Measurements from ENCODE around the gene ACAP2.

Gene ACAP2

GRCh38 chr3:195348426-195349115 lies 94.2 kb downstream of the ACAP2 start:
- no peak overlapping the region for H3K4me3 ChIP-seq (ENCODE audit: low read depth, low read length)
- no peak for TF ChIP-seq CTCF (IDR thresholded peaks at IDR 0.05; ENCODE audit: low read depth, low read length)
- DNase-seq (ENCODE audit: low read depth, low spot score), result no peak
- in situ Hi-C loops (cut with HindIII; ENCODE audit: low sequenced_read_pairs), result no loop called here

GRCh38 chr3:195337747-195338146 lies 105.1 kb downstream of the ACAP2 start:
- no peak for TF ChIP-seq CTCF (IDR thresholded peaks at IDR 0.05; ENCODE audit: low read depth, low read length)
- H3K4me3 ChIP-seq (ENCODE audit: low read depth, low read length), result no peak overlapping the region
- in situ Hi-C loops (cut with HindIII; ENCODE audit: low sequenced_read_pairs), result no loop called here
- no peak for DNase-seq (ENCODE audit: low read depth, low spot score)

- in situ Hi-C loops (cut with HindIII; ENCODE audit: low sequenced_read_pairs), result no loop called here
These were observed 107.9 kb downstream of the ACAP2 start for GRCh38 chr3:195334967-195335366.

DNA sequence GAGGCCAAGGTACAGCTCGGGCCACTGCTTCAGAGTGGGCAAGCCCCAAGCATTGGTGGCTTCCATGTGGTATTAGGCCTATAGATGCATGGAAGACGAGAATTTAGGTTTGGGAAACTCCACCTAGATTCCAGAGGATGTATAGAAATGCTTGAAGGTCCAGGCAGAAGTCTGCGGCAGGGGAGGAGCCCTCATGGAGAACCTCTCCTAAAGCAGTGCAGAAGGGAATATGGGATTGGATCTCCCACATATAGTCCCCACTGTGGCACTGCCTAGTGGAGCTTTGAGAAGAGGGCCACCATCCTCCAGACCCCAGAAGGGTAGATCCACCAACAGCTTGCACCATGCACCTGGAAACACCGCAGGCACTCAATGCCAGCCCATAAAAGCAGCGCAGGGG lies 123.8 kb downstream of the ACAP2 start:
- no peak for DNase-seq (ENCODE audit: low read depth, low spot score)
- no peak for TF ChIP-seq CTCF (IDR thresholded peaks at IDR 0.05; ENCODE audit: low read depth, low read length)
- no peak overlapping the region for H3K4me3 ChIP-seq (ENCODE audit: low read depth, low read length)
- in situ Hi-C loops (cut with HindIII; ENCODE audit: low sequenced_read_pairs), result no loop called here

More at GRCh38 chr3:195334967-195335366, 107.9 kb downstream of the ACAP2 start:
- TF ChIP-seq CTCF (IDR thresholded peaks at IDR 0.05; ENCODE audit: low read depth, low read length), result no peak
- DNase-seq (ENCODE audit: low read depth, low spot score), result no peak
- H3K4me3 ChIP-seq (ENCODE audit: low read depth, low read length), result no peak overlapping the region

GRCh38 chr3:195312714-195313113 lies 130.1 kb downstream of the ACAP2 start:
- in situ Hi-C loops (cut with HindIII; ENCODE audit: low sequenced_read_pairs), result no loop called here
- H3K4me3 ChIP-seq (ENCODE audit: low read depth, low read length), result no peak overlapping the region
- no peak for DNase-seq (ENCODE audit: low read depth, low spot score)
- no peak for TF ChIP-seq CTCF (IDR thresholded peaks at IDR 0.05; ENCODE audit: low read depth, low read length)

DNA sequence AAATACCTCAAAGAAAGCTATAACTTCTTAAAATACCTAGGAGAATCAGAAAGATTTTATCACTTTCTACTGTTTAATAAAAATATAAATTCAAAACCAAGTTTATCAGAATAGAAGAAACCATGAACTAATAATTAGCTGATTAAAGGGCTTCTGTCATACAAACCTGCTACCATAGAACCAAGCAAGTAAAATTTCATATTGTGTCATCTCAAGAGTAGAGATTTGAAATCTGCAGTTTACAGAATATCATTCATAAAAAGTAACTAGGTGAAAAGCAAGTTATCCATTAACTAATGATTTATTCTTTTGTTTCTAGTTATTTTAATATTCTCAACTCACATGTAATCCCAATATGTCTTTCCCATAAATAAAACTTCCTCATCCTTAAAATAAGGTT lies 135.1 kb downstream of the ACAP2 start:
- H3K4me3 ChIP-seq (ENCODE audit: low read depth, low read length), result no peak overlapping the region
- TF ChIP-seq CTCF (IDR thresholded peaks at IDR 0.05; ENCODE audit: low read depth, low read length), result no peak
- DNase-seq (ENCODE audit: low read depth, low spot score), result no peak
- in situ Hi-C loops (cut with HindIII; ENCODE audit: low sequenced_read_pairs), result no loop called here
